CD4-positive, alpha-beta T cell treated with Interleukin-17A for 1 hour (primary cell): ENCODE results near the gene SLC6A14.

Experiments used
- DNase-seq: peaks from one replicate; pipeline ENCODE4 v3.0.0-alpha.2; 2020

SLC6A14 gene

DNA sequence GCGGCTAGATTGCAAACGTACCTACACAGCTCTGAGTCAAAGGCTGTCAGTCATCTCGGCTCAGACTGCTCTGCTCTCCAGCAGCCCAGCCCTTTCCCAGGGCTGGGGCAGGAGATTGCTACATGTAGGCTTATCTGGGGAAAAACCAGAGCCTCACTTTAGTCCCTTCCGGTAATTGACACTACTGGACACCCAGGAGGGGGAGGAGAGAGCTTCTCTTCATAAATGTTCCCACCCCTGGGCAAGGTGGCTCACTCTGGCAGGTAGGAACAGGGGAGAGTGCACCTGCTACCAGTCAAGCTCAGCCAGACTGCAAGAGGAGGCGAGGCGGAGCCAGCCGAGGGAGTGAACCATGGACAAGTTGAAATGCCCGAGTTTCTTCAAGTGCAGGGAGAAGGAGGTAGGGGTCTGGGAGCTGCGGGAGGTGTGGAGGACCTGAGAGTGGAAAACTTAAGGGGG lies at the start of gene SLC6A14:
Gene SLC6A14 (plus strand): TSS at position 249 of the 459 bp plus-strand sequence. CDS start 104 bp downstream, at position 353.
- DNase-seq, result no peak

GRCh38 chrX:116395752-116396151 lies 40.7 kb upstream of the SLC6A14 start:
- no peak for DNase-seq

GRCh38 chrX:116399681-116400080 lies 36.7 kb upstream of the SLC6A14 start:
- DNase-seq, result no peak

GRCh38 chrX:116409219-116409618 lies 27.2 kb upstream of the SLC6A14 start:
- DNase-seq, result no peak

DNA sequence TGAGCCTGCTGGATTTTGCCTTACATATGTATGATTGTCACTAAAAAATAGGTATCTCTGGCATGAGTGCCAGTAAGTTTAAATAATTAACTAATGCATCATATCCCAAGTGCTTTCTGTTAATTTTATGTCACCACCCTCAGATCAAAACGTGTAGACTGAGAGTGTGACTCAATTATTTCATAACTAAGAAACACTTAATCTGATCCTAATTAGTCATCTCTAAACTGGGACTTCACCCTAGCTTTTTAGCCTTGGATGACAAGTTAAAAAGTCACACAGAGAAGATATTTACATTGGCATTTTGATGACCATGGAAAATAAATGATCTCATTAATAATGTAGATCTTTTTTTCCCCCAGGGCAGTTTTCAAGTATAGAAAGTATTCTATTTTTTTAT lies 23.1 kb upstream of the SLC6A14 start:
- no peak for DNase-seq

- DNase-seq, result no peak
Observed at GRCh38 chrX:116417214-116417613, 19.2 kb upstream of the SLC6A14 start.

GRCh38 chrX:116417968-116418367 lies 18.4 kb upstream of the SLC6A14 start:
- no peak for DNase-seq

- no peak for DNase-seq
Observed at GRCh38 chrX:116427978-116428377, 8.4 kb upstream of the SLC6A14 start.

GRCh38 chrX:116435597-116435996 lies 809 bp upstream of the SLC6A14 start:
- DNase-seq, result no peak

- DNase-seq, result no peak
Observed at GRCh38 chrX:116449156-116449555, 12.8 kb downstream of the SLC6A14 start.

DNA sequence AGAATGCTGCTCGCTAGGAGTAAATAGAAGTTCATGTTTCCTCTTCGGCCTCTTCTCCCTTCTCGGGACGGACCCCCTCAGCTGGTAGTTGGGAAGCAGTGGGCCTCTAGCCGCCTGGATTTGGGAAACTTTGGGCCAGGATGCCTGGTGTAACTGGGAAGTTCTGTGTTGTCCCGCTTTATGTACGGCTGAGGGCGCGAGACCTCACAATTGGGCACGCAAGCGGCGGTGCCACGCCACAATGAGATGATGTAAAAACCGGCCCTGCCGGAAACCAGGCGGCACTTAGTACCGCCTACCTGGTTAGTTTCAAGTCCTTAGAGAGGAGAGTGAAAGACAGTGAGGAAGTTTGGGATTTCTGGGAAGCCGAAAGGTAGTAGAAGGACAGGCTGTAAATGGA lies 26.4 kb downstream of the SLC6A14 start, which contains the start of gene CT83:
Gene CT83 (minus strand): TSS at position 155 of the 400 bp plus-strand sequence. CDS start 120 bp downstream, at position 35.
- DNase-seq, result no peak

DNA sequence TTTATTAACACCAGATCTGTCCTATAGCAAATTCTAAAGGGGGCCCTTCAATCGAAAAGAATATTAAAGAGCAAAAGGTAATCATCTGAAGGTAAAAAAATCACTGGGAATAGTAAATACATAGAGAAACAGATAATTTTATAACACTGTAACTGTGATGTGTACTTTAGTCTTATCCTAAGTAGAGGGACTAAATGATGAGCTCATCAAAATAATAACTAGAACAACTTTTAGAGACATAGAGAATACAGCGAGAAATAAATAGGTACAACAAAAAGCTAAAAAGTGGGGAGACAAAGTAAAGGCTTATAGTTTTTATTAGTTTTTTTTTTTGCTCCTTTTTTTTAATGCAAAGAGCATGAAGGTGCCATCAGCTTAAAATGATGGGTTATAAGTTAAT lies 43.7 kb downstream of the SLC6A14 start:
- DNase-seq, result no peak

- no peak for DNase-seq
Observed at GRCh38 chrX:116490104-116490503, 53.7 kb downstream of the SLC6A14 start.

- DNase-seq, result no peak
Observed at GRCh38 chrX:116493271-116493670, 56.9 kb downstream of the SLC6A14 start.

- no peak for DNase-seq
Observed at GRCh38 chrX:116499780-116500179, 63.4 kb downstream of the SLC6A14 start.
